ENCODE results near the gene MAX.

The MAX gene

GRCh38 chr14:65072256-65072655, 30.1 kb downstream of the MAX start:
- DNase-seq, result no peak

DNA sequence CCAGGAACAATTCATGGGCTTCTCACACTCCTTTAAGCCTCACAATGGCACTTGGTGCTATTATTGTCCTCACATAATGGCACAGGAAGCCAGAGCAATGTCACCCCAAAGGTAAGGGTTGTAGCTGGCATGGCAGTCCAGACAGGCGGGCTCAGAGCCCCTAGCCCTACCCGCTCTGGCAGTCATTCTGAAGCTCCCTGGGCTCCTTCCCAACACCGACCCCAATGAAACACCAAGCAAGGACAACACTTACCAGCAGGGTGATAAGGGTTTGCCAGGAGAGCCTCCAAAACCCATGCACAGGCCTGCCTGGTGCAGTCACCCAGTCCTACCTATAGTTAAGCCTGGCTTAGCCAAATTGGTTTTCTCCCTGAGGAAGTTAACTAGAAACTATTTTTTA, 30.8 kb downstream of the MAX start:
- DNase-seq, result no peak

DNA sequence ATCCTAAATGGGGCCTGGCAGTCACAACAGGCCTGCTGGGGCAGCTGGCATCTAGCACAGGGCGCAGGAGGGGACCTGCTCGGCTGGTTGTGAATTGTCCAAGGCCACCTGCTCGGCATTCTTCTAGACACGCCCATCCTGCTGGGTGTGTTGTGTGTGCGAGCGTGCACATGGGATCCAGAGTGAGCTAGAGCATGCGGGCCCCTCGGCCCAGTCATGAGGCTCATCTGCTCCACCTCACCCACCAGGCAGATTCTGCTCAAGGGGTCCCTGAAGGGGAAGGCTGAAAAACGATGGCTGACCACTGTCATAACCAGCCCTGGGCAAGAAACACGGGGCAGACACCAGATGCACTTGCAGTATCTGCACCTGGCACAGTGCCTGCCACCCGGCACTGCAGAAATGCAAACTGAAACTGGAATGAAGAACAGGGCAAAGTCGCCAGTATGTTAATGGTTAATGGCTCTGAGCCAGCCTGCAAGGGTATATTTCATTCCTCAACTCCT, 31.8 kb downstream of the MAX start:
- no peak for DNase-seq

GRCh38 chr14:65069874-65070413, 32.4 kb downstream of the MAX start:
- DNase-seq, result no peak

DNA sequence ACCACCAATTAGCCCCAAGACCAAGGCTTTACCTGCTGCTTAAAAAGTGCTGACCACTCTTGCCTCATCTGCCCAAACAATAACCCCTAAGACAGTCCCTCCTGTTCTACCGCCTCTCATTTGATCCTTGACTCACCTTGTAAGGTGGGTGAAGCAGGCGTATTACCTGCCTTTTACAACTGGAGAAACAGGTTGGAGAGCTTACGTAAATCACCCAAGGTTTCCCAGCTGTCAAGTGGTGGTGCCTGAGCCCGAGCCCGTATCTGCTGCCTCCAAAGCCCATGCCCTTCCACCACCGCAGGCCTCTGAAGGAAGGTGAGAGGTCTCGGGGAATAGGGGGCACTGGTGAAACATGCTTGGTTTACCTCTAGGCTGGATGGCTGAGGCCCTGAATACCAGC, 36.6 kb downstream of the MAX start:
- DNase-seq, result no peak

DNA sequence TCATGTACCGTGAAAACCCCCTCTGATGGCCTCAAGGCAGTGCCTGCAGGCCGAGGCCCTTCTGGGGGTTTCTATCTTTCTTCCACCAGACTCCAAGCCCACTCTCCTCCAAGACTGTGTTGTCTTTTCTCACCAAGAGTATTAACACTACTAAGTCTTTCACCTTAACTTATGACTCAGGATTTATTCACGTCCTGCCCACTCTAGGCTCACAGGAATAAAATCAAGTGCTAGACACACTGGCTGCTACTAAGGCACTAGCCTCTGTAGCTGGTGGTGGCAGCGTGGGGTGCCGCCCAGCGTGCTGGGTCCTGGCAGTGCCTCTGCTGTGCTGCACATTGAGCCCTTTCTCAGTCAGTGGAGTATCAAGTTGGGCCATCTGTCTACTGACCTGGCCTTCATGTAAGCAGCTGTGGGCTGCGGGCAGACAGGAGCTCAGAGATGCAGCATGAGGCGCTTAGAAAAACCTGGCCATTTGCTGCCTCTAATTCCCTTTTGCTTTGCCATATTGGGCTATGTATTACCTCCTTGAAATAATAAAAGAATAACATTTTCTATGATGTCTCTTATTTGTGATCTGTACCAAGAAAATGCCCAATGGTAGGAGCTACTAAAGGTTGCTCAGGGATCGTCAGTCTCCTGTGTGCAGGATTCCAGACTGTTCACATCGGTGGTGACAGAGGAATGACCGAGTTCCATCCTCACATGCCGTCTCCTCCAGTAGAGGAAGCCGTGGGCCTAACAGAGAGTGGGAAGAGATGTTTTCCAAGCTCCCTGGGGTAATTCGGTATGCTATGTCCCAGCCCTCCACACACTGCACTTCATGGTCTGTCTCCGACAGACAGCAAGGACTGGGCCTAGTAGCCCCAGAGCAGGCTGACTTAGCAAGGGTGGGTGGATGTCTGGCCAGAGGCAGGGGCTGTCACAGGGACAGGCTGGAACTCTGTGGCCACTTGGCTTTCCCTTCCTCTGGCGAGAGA, 39.9 kb downstream of the MAX start:
- no peak for DNase-seq

DNA sequence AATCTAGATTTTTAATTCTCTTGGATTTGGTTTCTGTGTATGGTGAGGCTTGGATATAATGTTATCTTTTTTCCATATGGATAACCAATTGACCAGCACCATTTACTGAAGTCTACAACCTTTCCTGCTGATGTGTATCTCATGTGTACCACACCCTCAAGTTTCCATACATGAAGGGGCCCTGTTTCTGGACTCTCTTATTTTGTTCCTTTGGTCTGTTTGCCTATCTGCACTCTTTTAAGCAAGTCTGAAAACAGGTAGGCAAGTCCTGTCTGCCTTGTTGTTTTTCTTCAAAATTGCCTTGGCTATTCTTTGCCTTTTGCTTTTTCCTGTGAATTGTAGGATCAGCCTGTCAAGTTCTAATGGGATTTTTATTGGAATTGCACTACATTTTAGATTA, 44.6 kb downstream of the MAX start:
- no peak for DNase-seq

DNA sequence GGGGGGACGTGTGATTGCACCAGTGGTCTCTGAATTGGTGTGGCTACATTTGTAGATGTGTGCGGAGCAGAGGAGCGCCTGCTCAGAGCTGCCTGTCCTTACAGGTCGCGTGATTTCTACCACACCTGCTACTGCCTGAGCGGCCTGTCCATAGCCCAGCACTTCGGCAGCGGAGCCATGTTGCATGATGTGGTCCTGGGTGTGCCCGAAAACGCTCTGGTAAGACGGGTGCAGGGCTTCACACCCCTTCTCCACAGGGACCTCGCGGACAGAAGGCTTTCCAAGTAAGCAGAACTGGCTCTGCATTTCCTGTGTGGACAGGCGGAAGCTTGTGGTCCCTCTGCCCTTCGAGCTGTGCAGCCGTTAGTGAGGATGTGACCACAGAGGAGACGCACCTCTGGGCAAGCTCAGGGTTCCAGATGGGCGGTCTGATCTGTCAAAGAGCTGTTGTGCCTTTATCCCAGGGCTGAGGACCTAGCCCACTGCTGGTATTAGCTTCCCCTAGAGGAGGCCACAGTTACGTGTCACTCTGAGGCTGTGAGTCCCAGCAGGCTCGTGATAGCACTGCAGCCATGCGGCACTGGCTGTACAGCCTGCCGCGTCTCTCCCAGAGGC, 47.7 kb downstream of the MAX start:
- DNase-seq, result no peak

GRCh38 chr14:65053466-65053865, 48.9 kb downstream of the MAX start:
- DNase-seq, result no peak

GRCh38 chr14:65052832-65053231, 49.5 kb downstream of the MAX start:
- no peak for DNase-seq

GRCh38 chr14:65045709-65046108, 56.6 kb downstream of the MAX start:
- DNase-seq, result no peak

GRCh38 chr14:65045006-65045405, 57.3 kb downstream of the MAX start:
- no peak for DNase-seq

DNA sequence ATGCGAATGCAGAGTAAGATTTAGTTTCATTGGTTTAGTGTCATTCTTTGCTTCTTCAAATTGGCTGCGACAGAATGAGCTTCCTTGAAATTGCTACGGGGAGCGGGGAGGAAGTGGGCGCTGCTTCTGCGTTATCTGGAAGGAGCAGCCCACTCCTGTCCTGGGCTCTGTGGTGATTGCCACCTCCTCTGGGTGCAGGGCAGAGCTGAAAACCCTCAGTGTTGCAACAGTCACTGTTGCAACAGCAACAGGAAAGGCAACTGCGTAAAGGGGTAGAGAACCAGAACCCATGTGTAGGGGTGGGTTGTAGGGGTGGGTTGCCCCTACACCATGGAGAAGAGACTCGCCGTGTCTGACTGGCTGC, 57.7 kb downstream of the MAX start:
- DNase-seq, result no peak

GRCh38 chr14:65043893-65044595, 58.3 kb downstream of the MAX start:
- DNase-seq, result no peak

GRCh38 chr14:65042731-65043372, 59.5 kb downstream of the MAX start:
- no peak for DNase-seq

DNA sequence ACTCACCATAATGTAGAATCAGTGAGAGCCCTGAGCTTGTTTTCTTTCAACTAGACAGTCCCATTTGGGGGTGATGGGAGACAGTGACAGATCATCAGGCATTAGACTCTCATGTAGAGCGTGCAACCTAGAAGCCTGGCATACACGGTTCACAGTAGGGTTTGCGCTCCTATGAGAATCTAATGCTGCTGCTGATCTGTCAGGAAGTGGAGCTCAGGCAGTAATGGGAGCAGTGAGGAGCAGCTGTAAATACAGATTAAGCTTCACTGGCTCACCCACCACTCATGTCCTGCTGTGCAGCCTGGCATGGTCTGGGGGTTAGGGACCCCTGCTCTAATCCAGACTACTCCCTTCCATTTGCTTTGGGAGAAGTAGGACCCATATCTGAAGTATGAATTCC, 60.0 kb downstream of the MAX start:
- DNase-seq, result no peak

DNA sequence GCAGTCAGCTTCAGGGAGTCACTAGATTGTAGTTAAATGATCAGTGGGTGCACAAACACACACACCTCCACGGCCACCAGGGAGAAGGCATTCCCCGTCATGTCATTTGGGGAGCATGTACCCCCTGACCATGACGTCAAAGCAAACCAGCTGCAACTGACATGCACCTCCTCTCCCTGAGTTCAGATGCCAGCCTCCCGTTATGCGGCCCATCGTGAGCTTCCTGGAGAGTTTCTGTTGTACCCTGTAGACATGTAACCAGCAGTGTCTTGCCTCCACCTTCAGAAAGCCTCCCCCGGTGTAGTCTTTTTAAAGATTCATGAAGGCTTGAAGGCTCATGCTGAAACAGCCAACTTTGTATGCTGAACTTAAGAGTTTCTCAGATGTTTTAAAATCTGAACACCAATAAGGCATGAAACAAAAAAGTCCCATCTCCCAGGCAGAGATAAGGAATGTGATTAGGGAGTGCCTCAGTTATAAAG, 60.8 kb downstream of the MAX start:
- DNase-seq, result no peak

DNA sequence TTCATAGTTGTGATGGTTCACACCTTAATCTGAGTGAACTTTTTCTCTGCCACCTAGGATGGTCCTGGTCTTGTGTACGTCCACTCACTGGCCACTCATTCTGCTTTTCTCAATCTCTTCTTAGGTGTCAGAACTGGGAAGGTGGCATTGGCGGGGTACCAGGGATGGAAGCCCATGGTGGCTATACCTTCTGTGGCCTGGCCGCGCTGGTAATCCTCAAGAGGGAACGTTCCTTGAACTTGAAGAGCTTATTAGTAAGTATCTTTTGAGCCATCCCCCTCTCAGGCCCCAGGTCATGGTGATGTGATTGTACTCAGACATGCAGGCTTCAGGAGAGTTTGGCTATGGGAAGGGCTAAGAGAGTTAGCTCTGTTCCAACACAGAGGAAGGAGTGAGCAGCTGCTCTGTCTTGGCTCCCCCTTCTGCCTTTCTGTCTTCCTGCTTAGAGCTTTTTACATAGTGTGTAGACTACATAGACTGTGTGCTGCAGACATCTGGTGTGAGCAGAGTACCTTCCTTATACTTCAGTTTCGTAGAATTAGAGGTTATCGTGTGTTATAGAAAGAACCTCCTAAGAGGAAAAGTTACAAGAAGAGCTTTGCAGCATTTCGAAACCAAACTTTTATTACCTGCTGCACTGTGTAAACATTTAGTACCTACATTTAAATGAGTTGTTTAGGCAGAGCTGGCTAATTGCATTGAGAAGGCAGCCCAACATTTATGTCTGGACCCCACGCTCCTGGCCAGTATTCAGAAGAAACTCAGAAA, 61.5 kb downstream of the MAX start:
- no peak for DNase-seq

DNA sequence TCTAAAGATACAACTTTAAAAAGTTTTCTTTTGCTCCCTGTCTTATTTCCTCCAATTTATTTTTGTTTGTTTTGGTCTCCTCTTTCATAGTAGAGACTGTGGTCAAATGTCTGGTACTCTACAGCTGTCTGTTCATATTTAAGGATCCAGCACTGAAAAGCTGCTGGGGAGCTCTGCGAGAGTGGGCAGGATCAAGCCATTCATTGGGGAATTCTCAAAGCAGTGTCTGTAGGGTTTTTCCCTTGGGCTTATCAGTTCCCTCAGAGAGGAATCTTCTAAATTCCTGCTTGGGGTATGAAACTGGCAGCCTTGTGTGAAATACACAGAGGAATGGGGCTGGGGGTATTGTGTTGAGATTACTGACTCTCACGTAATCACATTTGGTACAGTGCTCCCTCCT, 63.4 kb downstream of the MAX start:
- DNase-seq, result no peak

DNA sequence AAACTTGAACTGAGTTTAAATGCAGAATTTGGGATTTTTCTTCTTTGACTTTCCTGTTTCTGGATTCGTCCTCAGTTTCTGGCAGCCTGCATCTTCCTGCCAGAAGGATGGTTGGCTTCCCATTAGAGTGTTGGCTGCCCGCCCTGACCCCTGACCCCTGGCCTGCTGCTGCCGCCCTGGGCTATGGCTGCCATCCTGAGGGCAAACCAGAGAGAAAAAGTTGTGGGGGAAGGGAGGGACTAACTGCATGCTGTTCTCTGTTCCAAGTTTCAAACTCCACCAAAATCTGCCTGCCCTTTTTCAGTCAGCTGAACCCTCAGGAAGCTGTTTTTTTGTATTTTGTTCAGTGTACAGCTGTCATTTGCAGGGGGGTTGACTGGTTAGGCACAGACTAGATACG, 67.3 kb downstream of the MAX start:
- no peak for DNase-seq

DNA sequence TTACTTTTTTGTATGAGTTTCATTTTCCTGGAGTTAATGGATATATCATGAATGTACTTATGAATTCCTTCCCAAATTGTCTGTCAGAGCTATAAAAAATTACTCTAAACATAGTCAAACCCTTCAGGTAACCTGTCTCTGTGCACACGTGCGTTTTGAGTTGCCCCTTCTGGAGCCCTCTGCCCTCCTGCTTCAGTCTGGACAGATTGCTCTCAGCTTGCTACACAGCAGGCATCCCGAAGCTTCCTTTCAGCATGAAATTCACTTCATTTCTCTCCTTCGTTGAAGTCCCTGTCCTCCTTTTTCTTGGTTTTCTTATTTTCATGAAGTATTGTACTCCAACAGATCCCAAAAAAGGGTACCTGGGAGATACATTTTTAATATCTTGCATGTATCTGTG, 68.3 kb downstream of the MAX start:
- DNase-seq, result no peak

GRCh38 chr14:65033181-65033580, 69.1 kb downstream of the MAX start:
- no peak for DNase-seq
